ENCODE results near the gene MAPKAPK3. TPM values are rescaled to one million over a fixed set of nuclear protein-coding genes. Genes with fewer than 3 reads are reported as not detected.

Gene MAPKAPK3
- total and polyA plus RNA-seq, 12 donors, result 134 to 496 (median 328) TPM

DNA sequence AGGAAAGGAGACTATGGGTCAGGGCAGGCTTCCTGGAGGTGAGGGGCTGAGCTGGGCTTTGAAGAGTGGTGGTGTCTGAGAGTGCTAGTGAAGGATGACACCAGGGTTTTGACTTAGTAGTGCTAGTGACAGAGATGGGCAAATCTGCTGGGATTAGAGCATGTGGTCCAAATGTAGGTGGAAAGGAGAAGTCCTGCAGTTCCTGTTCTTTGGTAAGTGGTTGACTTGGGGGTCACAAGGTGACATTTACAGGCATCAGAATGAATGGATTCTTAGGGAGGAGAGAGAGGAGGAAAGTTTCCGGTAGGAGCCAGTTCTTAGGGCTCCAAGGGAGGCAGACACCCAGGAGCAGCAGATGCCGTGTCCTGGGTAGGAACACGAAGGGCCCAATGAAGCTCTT is 57.0 kb downstream of the MAPKAPK3 start:
- peaks cover 0 to 16% (median 5%) of the 10 kb centered on the region in 9 donors for H3K4me1 ChIP-seq
- H3K4me3 ChIP-seq, result no peak overlapping the region
- peaks cover 0 to 66% (median 51%) of the 10 kb centered on the region in 7 donors for H3K27me3 ChIP-seq
- DNase-seq (no peak), ATAC-seq (peak in 1 of 8 donors; percentile 5)
- H3K27ac ChIP-seq, result no peak overlapping the region
- no peaks in the 10 kb centered on the region for H3K36me3 ChIP-seq
- TF ChIP-seq CTCF (IDR thresholded peaks at IDR 0.05), result no peak
- intact Hi-C loops (cut with DNase I), result loop anchor here in 2 of 10 donors (10.0 kb wide), 2 partner anchors 99 to 221 kb away; no protein-coding TSS in a partner anchor
- 47 to 49% methylated on average over 3 of the region's 3 CpGs for WGBS, 2 donors
- no peaks in the 10 kb centered on the region for H3K9me3 ChIP-seq

DNA sequence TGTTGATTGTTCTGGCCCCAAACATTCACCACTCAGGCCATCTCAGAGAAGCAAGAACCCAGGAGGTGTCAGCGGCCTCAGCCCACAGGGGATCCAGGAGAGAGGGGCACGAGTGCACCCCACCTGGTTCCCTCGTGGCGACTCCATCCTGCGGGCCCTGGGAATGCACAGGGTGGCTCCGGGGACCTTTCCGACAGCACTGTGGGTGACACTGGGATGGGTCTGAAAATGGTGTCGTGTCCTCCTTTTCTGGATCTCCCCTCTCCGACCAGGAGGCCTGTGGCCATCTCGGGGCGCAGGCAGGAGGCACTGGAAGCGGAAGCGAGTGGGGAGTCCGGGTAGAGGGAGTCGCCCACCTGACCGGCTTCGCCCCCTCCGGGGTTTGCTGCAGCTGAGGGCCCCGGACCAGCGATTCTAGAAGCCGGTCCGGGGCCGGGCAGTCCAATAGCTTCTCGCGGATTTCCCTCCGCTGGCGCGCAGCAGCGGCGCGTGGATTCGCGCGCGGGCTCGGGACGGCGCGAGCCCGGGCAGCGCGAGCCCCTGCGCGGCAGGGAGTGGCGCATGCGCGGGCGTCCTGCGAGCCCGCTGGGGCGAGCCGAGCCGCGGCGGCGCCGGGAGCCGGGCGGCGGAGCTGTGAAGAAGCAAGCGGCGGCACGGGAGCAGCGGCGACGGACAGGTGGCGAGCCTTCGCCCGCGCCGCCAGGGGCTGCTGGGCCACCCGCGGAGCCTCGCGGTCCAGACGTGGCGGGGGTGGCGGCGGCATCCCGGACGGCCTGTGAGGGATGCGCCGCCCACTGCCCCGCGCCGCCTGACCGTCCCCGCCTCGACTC is 57.6 kb downstream of the MAPKAPK3 start, which contains the start of gene DOCK3:
Gene DOCK3, plus strand, starts transcription at position 579 of the 830 bp plus-strand sequence. CDS start 337 bp downstream, outside the sequence.
- Histone ChIP-seq H3K36me3 (no peaks in the 10 kb centered on the region), H3K9me3 (no peaks in the 10 kb centered on the region), H3K4me1 (peaks cover 0 to 16% (median 5%) of the 10 kb centered on the region in 9 donors), H3K27ac (no peak within 1 kb of the TSS), H3K27me3 (peaks cover 3 to 72% (median 56%) of the 10 kb centered on the region in 7 donors), H3K4me3 (peak within 1 kb of the TSS in 9 of 10 donors; percentile 39 to 57 (median 51))
- 3 to 4% methylated on average over 56 to 89 of the region's 89 CpGs for WGBS, 2 donors
- peak; percentile 77 to 93 (median 87) for ATAC-seq
- peak; percentile 23 to 69 for DNase-seq
- no peak for TF ChIP-seq CTCF (IDR thresholded peaks at IDR 0.05)
- intact Hi-C loops (cut with DNase I), result loop anchor here in 2 of 10 donors (10.0 kb wide), 2 partner anchors 100 to 220 kb away; no protein-coding TSS in a partner anchor

- no peak overlapping the region for H3K27ac ChIP-seq
- 3 to 9% methylated on average over 26 to 65 of the region's 65 CpGs for WGBS, 2 donors
These were observed 58.5 kb downstream of the MAPKAPK3 start for GRCh38 chr3:50675179-50676030.

More at GRCh38 chr3:50675179-50676030, 58.5 kb downstream of the MAPKAPK3 start:
- intact Hi-C loops (cut with DNase I), result loop anchor here in 2 of 10 donors (10.0 kb wide), 2 partner anchors 101 to 219 kb away; no protein-coding TSS in a partner anchor
- peak overlapping the region in 9 of 10 donors; percentile 39 to 57 (median 51) for H3K4me3 ChIP-seq
- no peaks in the 10 kb centered on the region for H3K36me3 ChIP-seq
- no peaks in the 10 kb centered on the region for H3K9me3 ChIP-seq
- H3K4me1 ChIP-seq, result peaks cover 0 to 16% (median 5%) of the 10 kb centered on the region in 9 donors
- DNase-seq (peak; percentile 49 to 62), ATAC-seq (peak in 7 of 8 donors; percentile 26 to 72 (median 62))
- TF ChIP-seq CTCF (IDR thresholded peaks at IDR 0.05), result peak; percentile 26 to 65 (median 41)
- H3K27me3 ChIP-seq, result peaks cover 3 to 80% (median 57%) of the 10 kb centered on the region in 7 donors

All from heart right ventricle (tissue), 16 donors.